HepG2 (cell line): ENCODE measurements around the gene TMEM231. TPM values are rescaled to one million over a fixed set of nuclear protein-coding genes. Genes with fewer than 3 reads are reported as not detected.

Source experiments
- BCL3 ChIP-seq: sonication (generic); formaldehyde crosslinking; IDR thresholded peaks from 2 replicates; pipeline ENCODE4 v1.5.1; 2020; ENCODE audit warnings: mild to moderate bottlenecking, missing genetic modification reagents, moderate library complexity
- EED ChIP-seq: sonication (generic); formaldehyde crosslinking; IDR thresholded peaks from 2 replicates; pipeline ENCODE4 v1.5.0; 2020; ENCODE audit warnings: mild to moderate bottlenecking, missing genetic modification reagents
- GFI1 ChIP-seq: sonication (generic); formaldehyde crosslinking; IDR thresholded peaks from 2 replicates; pipeline ENCODE4 v1.5.0; 2020; ENCODE audit warnings: missing genetic modification reagents, mild to moderate bottlenecking, borderline replicate concordance
- HNRNPH1 ChIP-seq: fragments of 200-400 bp; formaldehyde crosslinking; optimal IDR thresholded peaks from 2 replicates; pipeline ENCODE3; 2017; ENCODE audit warnings: mild to moderate bottlenecking, low read depth, low read length
- IRF9 ChIP-seq: sonication (generic); formaldehyde crosslinking; IDR thresholded peaks from 2 replicates; pipeline ENCODE4 v1.8.0; 2022; ENCODE audit warnings: missing genetic modification reagents, mild to moderate bottlenecking, borderline replicate concordance
- MTA1 ChIP-seq: sonication (generic); formaldehyde crosslinking; IDR thresholded peaks from 2 replicates; pipeline ENCODE4 v1.4.0; 2020; ENCODE audit warnings: missing genetic modification reagents, mild to moderate bottlenecking, borderline replicate concordance
- NCOA1 ChIP-seq: sonication (generic); formaldehyde crosslinking; IDR thresholded peaks from 2 replicates; pipeline ENCODE4 v1.9.0; 2021; ENCODE audit warnings: missing genetic modification reagents
- NFAT5 ChIP-seq: sonication (generic); formaldehyde crosslinking; IDR thresholded peaks from 2 replicates; pipeline ENCODE4 v1.4.0; 2020; ENCODE audit warnings: missing genetic modification reagents
- RBM22 ChIP-seq: fragments of 200-400 bp; formaldehyde crosslinking; optimal IDR thresholded peaks from 2 replicates; pipeline ENCODE3; 2017; ENCODE audit warnings: mild to moderate bottlenecking, low read length, moderate library complexity
- SATB2 ChIP-seq: sonication (generic); formaldehyde crosslinking; IDR thresholded peaks from 2 replicates; pipeline ENCODE4 v1.5.0; 2020; ENCODE audit warnings: missing genetic modification reagents
- YEATS2 ChIP-seq: sonication (generic); formaldehyde crosslinking; IDR thresholded peaks from 2 replicates; pipeline ENCODE4 v1.4.0; 2020; ENCODE audit warnings: missing genetic modification reagents, borderline replicate concordance
- ZNF136 ChIP-seq: sonication (generic); formaldehyde crosslinking; IDR thresholded peaks from 2 replicates; pipeline ENCODE4 v1.8.1; 2022; ENCODE audit warnings: low read depth, mild to moderate bottlenecking, moderate library complexity, missing genetic modification reagents
- ZNF576 ChIP-seq: sonication (generic); formaldehyde crosslinking; IDR thresholded peaks from 2 replicates; pipeline ENCODE4 v1.4.0; 2020; ENCODE audit warnings: mild to moderate bottlenecking, missing genetic modification reagents
- ZNF598 ChIP-seq: sonication (generic); formaldehyde crosslinking; IDR thresholded peaks from 2 replicates; pipeline ENCODE4 v1.5.1; 2020; ENCODE audit warnings: mild to moderate bottlenecking, missing genetic modification reagents, borderline replicate concordance
- ZNF660 ChIP-seq: sonication (generic); formaldehyde crosslinking; IDR thresholded peaks from 2 replicates; pipeline ENCODE4 v1.5.1; 2020; ENCODE audit warnings: mild to moderate bottlenecking, low read depth, missing genetic modification reagents, borderline replicate concordance
- polyA plus RNA-seq, 8 experiments: library from polyadenylated mRNA; depleted of rRNA in 3 of 8; stranded (reverse) in 7 of 8; unstranded in 1 of 8; fragments of >200 nt; fragmentation: Illumina TruSeq in 4 of 8; extraction: Trizol in 4 of 8; gene quantifications; 2 replicates each; pipeline versions ENCODE4 v1.2.1 to v1.2.3, GENCODE V29; 2011 to 2016; ENCODE audit warnings: low read depth in 4 of 8, missing spikeins in 1 of 8, mixed read lengths in 1 of 8; ENCODE audit not compliant: insufficient read depth in 1 of 8
- total RNA-seq, 5 experiments: library from RNA; depleted of rRNA; stranded (reverse); fragments of >200 nt; fragmentation: Illumina TruSeq; extraction: Trizol; gene quantifications; 2 replicates each; pipeline ENCODE4 v1.2.3, GENCODE V29; 2016; ENCODE audit warnings: low read depth in 1 of 5
- TF ChIP-seq, protein P1 (sequence below): sonication (generic); formaldehyde crosslinking; IDR thresholded peaks from 2 replicates; pipeline ENCODE4 v1.5.0; 2020; ENCODE audit warnings: missing genetic modification reagents
- TF ChIP-seq, protein P2 (sequence below): sonication (generic); formaldehyde crosslinking; IDR thresholded peaks from 2 replicates; pipeline ENCODE4 v1.5.1; 2020; ENCODE audit warnings: mild to moderate bottlenecking, moderate library complexity, missing genetic modification reagents

TMEM231 gene
- total and polyA plus RNA-seq, 2 of the 13 experiments (the other 11 are each of a cell fraction or from before 2014, with no cell fraction given): 3.5 to 7.4 TPM

DNA sequence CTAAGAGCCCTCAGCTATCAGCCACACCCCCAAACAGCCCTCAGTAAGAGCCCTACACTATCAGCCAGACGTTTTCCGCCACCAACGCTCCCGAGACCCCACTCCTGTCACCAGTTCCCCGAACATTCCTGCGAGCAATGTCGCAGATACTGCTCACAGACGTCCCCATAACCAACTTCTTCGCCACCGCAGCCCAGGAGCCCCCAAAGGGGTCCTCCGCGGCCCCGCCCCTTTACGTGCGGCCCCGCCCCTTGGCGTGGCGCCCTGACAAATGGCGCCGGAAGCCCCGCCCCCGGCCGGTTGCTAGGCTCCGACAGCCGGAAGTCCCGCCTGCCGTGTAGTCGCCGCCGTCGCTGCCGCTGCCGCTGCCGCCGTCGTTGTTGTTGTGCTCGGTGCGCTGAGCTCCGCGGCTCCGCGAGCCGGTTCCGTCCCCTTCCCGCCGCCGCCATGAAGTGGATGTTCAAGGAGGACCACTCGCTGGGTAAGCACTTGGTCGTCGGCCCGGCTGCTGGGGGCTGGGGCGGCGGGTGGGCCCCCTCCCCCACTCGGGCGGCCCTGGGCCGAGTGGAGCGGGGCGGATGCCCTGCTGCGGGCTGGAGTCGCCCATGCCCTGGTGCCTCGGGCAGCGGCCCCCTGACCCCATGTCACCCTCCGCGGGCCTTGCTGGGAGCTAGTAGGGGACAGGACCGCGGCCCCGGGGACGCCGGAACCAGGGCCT lies 10.1 kb upstream of the TMEM231 start, which contains the start of gene GABARAPL2 (continued):
- TF ChIP-seq RBM22 (no peak), GFI1 (CRISPR knock-in tag) (peak; percentile 53; the same call in 1 of the 2 replicates), IRF9 (CRISPR knock-in tag) (0 out of 2 replicates have a peak, but pooled peaks have one; percentile 32), ZNF660 (CRISPR knock-in tag) (0 out of 2 replicates have a peak, but pooled peaks have one; percentile 56), HNRNPH1 (no peak), NCOA1 (CRISPR knock-in tag) (peak; percentile 57; the same call in 1 of the 2 replicates), SATB2 (CRISPR knock-in tag) (peak; percentile 76), ZNF598 (CRISPR knock-in tag) (peak; percentile 78; the same call in 1 of the 2 replicates), YEATS2 (CRISPR knock-in tag) (peak; percentile 66), EED (peak; percentile 24; the same call in 1 of the 2 replicates), MTA1 (CRISPR knock-in tag) (0 out of 2 replicates have a peak, but pooled peaks have one; percentile 32), BCL3 (CRISPR knock-in tag) (peak; percentile 73; the same call in 1 of the 2 replicates), ZNF576 (CRISPR knock-in tag) (no peak), NFAT5 (CRISPR knock-in tag) (peak; percentile 57; the same call in 1 of the 2 replicates), ZNF136 (CRISPR knock-in tag) (no peak)
- TF ChIP-seq, protein P1, sequence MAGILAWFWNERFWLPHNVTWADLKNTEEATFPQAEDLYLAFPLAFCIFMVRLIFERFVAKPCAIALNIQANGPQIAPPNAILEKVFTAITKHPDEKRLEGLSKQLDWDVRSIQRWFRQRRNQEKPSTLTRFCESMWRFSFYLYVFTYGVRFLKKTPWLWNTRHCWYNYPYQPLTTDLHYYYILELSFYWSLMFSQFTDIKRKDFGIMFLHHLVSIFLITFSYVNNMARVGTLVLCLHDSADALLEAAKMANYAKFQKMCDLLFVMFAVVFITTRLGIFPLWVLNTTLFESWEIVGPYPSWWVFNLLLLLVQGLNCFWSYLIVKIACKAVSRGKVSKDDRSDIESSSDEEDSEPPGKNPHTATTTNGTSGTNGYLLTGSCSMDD: 0 out of 2 replicates have a peak, but pooled peaks have one; percentile 11
- TF ChIP-seq, protein P2, sequence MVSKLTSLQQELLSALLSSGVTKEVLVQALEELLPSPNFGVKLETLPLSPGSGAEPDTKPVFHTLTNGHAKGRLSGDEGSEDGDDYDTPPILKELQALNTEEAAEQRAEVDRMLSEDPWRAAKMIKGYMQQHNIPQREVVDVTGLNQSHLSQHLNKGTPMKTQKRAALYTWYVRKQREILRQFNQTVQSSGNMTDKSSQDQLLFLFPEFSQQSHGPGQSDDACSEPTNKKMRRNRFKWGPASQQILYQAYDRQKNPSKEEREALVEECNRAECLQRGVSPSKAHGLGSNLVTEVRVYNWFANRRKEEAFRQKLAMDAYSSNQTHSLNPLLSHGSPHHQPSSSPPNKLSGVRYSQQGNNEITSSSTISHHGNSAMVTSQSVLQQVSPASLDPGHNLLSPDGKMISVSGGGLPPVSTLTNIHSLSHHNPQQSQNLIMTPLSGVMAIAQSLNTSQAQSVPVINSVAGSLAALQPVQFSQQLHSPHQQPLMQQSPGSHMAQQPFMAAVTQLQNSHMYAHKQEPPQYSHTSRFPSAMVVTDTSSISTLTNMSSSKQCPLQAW (CRISPR knock-in tag): 0 out of 2 replicates have a peak, but pooled peaks have one; percentile 38
